WTC11 (cell line): ENCODE results near the gene BRICD5. TPM values are rescaled to one million over a fixed set of nuclear protein-coding genes. Genes with fewer than 3 reads are reported as not detected.

ENCODE experiments used
- ATAC-seq: fragments of 200-7000 bp; cut with Tn5 transposase; 2 replicates; pipeline ENCODE4 v1.10.0; 2021; ENCODE audit warnings: mild to moderate bottlenecking, moderate library complexity
- CTCF ChIA-PET: fragments of 300-600 bp; sonication (Branson Sonifier 250); formaldehyde crosslinking; loops from one replicate; lab custom pipeline; 2021; ENCODE audit warnings: antibody characterized with exemption; lab: Charles Lee
- POLR2A ChIA-PET: fragments of 350-600 bp; sonication (Branson Sonifier 250); formaldehyde crosslinking; loops from one replicate; lab custom pipeline; 2021; ENCODE audit warnings: antibody characterized with exemption; lab: Charles Lee
- DNase-seq: peaks from one replicate; pipeline ENCODE4 v3.0.0; 2021; ENCODE audit warnings: low spot score
- H3K27ac Mint-ChIP-seq: 2 replicates; pipeline ENCODE4 v1.8.0; 2021; ENCODE audit warnings: mixed read lengths
- H3K27me3 Mint-ChIP-seq: 2 replicates; pipeline ENCODE4 v1.8.0; 2021; ENCODE audit warnings: low read depth, mild to moderate bottlenecking, moderate library complexity, mixed read lengths
- H3K36me3 Mint-ChIP-seq: 2 replicates; pipeline ENCODE4 v1.8.0; 2021; ENCODE audit warnings: mixed read lengths
- H3K4me1 Mint-ChIP-seq: 2 replicates; pipeline ENCODE4 v1.8.0; 2022; ENCODE audit warnings: mixed read lengths
- H3K4me3 Mint-ChIP-seq: 2 replicates; pipeline ENCODE4 v1.8.0; 2021; ENCODE audit warnings: mild to moderate bottlenecking, moderate library complexity, mixed read lengths
- H3K9me3 Mint-ChIP-seq: 2 replicates; pipeline ENCODE4 v1.8.0; 2021; ENCODE audit warnings: mixed read lengths
- CBFB ChIP-seq: sonication (generic); formaldehyde crosslinking; IDR thresholded peaks from 2 replicates; pipeline ENCODE4 v1.8.1; 2022; ENCODE audit warnings: mild to moderate bottlenecking, low read depth, missing genetic modification reagents
- CREM ChIP-seq: sonication (generic); formaldehyde crosslinking; IDR thresholded peaks from 2 replicates; pipeline ENCODE4 v1.8.1; 2022; ENCODE audit warnings: mild to moderate bottlenecking, missing genetic modification reagents, moderate library complexity
- EMX1 ChIP-seq: fragments of 250-450 bp; sonication (Bioruptor Pico); IDR thresholded peaks from 2 replicates; pipeline ENCODE4 v1.8.0; 2021; ENCODE audit warnings: mild to moderate bottlenecking
- FOXK1 ChIP-seq: sonication (generic); formaldehyde crosslinking; IDR thresholded peaks from 2 replicates; pipeline ENCODE4 v1.8.0; 2022; ENCODE audit warnings: mild to moderate bottlenecking, moderate library complexity, missing genetic modification reagents
- FOXP1 ChIP-seq: sonication (generic); formaldehyde crosslinking; IDR thresholded peaks from 2 replicates; pipeline ENCODE4 v1.8.0; 2022; ENCODE audit warnings: missing genetic modification reagents, mild to moderate bottlenecking, moderate library complexity, borderline replicate concordance
- GRHL2 ChIP-seq: fragments of 250-450 bp; sonication (Bioruptor Pico); IDR thresholded peaks from 2 replicates; pipeline ENCODE4 v1.8.0; 2022; ENCODE audit warnings: mild to moderate bottlenecking, moderate library complexity; ENCODE audit not compliant: insufficient replicate concordance, severe bottlenecking
- GTF2I ChIP-seq: fragments of 250-450 bp; sonication (Bioruptor Pico); conservative IDR thresholded peaks from 2 replicates; pipeline ENCODE4 v1.4.0; 2021; ENCODE audit warnings: mild to moderate bottlenecking
- JAZF1 ChIP-seq: fragments of 250-450 bp; sonication (Bioruptor Pico); IDR thresholded peaks from 2 replicates; pipeline ENCODE4 v1.9.0; 2021; ENCODE audit warnings: moderate library complexity, mild to moderate bottlenecking, inconsistent platforms
- KAT7 ChIP-seq: sonication (generic); formaldehyde crosslinking; IDR thresholded peaks from 2 replicates; pipeline ENCODE4 v1.8.1; 2023; ENCODE audit warnings: missing genetic modification reagents, mild to moderate bottlenecking, borderline replicate concordance
- MAX ChIP-seq: sonication (generic); formaldehyde crosslinking; IDR thresholded peaks from 2 replicates; pipeline ENCODE4 v1.8.0; 2022; ENCODE audit warnings: mild to moderate bottlenecking, missing genetic modification reagents
- MXD4 ChIP-seq: fragments of 250-450 bp; sonication (Bioruptor Pico); IDR thresholded peaks from 2 replicates; pipeline ENCODE4 v1.8.0; 2021; ENCODE audit warnings: mild to moderate bottlenecking, moderate library complexity, borderline replicate concordance
- MYBL2 ChIP-seq: sonication (generic); formaldehyde crosslinking; IDR thresholded peaks from 2 replicates; pipeline ENCODE4 v1.8.1; 2023; ENCODE audit warnings: mild to moderate bottlenecking, moderate library complexity, missing genetic modification reagents
- NFATC4 ChIP-seq: fragments of 250-450 bp; sonication (Bioruptor Pico); IDR thresholded peaks from 2 replicates; pipeline ENCODE4 v1.9.0; 2021; ENCODE audit warnings: mild to moderate bottlenecking
- NR1H2 ChIP-seq: sonication (generic); formaldehyde crosslinking; IDR thresholded peaks from 2 replicates; pipeline ENCODE4 v1.9.0; 2021; ENCODE audit warnings: mild to moderate bottlenecking, moderate library complexity, missing genetic modification reagents
- NR3C1 ChIP-seq: sonication (generic); formaldehyde crosslinking; conservative IDR thresholded peaks from 2 replicates; pipeline ENCODE4 v1.8.1; 2023; ENCODE audit warnings: low read depth, mild to moderate bottlenecking, missing genetic modification reagents
- SP1 ChIP-seq: sonication (generic); formaldehyde crosslinking; conservative IDR thresholded peaks from 2 replicates; pipeline ENCODE4 v1.8.1; 2022; ENCODE audit warnings: missing genetic modification reagents
- STAT6 ChIP-seq: sonication (generic); formaldehyde crosslinking; conservative IDR thresholded peaks from 2 replicates; pipeline ENCODE4 v1.8.1; 2023; ENCODE audit warnings: mild to moderate bottlenecking, low read depth, missing genetic modification reagents, moderate library complexity
- TCF7 ChIP-seq: sonication (generic); formaldehyde crosslinking; IDR thresholded peaks from 2 replicates; pipeline ENCODE4 v1.8.0; 2022; ENCODE audit warnings: mild to moderate bottlenecking, low read depth, missing genetic modification reagents, moderate library complexity
- TP53 ChIP-seq: sonication (generic); formaldehyde crosslinking; IDR thresholded peaks from 2 replicates; pipeline ENCODE4 v1.8.1; 2023; ENCODE audit warnings: mild to moderate bottlenecking, missing genetic modification reagents
- ZNF317 ChIP-seq: sonication (generic); formaldehyde crosslinking; IDR thresholded peaks from 2 replicates; pipeline ENCODE4 v1.8.1; 2023; ENCODE audit warnings: low read depth, mild to moderate bottlenecking, moderate library complexity, missing genetic modification reagents, borderline replicate concordance
- total RNA-seq: library from RNA; stranded (reverse); gene quantifications from 3 replicates; pipeline ENCODE4 v1.2.3, GENCODE V29; 2021
- TF ChIP-seq, protein P1 (sequence below): sonication (generic); formaldehyde crosslinking; IDR thresholded peaks from 2 replicates; pipeline ENCODE4 v1.8.0; 2022; ENCODE audit warnings: mild to moderate bottlenecking, missing genetic modification reagents
- TF ChIP-seq, protein P2 (sequence below): sonication (generic); formaldehyde crosslinking; IDR thresholded peaks from 2 replicates; pipeline ENCODE4 v1.8.0; 2022; ENCODE audit warnings: mild to moderate bottlenecking, missing genetic modification reagents
- TF ChIP-seq, protein P3 (sequence below): sonication (generic); formaldehyde crosslinking; IDR thresholded peaks from 2 replicates; pipeline ENCODE4 v1.8.1; 2022; ENCODE audit warnings: low read depth, missing genetic modification reagents, borderline replicate concordance
- TF ChIP-seq, protein P4 (sequence below): sonication (generic); formaldehyde crosslinking; IDR thresholded peaks from 2 replicates; pipeline ENCODE4 v1.8.1; 2023; ENCODE audit warnings: mild to moderate bottlenecking, moderate library complexity, missing genetic modification reagents
- TF ChIP-seq, protein P5 (sequence below): fragments of 200-600 bp; IDR thresholded peaks from 2 replicates; pipeline ENCODE4 v1.8.0; 2022; ENCODE audit warnings: antibody characterized with exemption

BRICD5 gene
- total RNA-seq, 1 experiment from 2014 or later = 13.6 TPM

GRCh38 chr16:2206780-2207433, 3.8 kb downstream of the BRICD5 start:
- Mint-ChIP-seq H3K4me1 (peaks cover 20% of the 10 kb centered on the region), H3K27me3 (peaks cover 13% of the 10 kb centered on the region), H3K27ac (no peak overlapping the region), H3K36me3 (peaks cover 14% of the 10 kb centered on the region), H3K4me3 (peak overlapping the region; percentile 80), H3K9me3 (no peaks in the 10 kb centered on the region)
- ChIA-PET POLR2A (interaction anchor here (0.5 to 1.3 kb wide), 3 partner anchors 8 to 184 kb away, joined by 3 to 6 read pairs (median 3); partner anchors contain the start of genes PGP and TRAF7), CTCF (interaction anchor here (0.6 to 2.7 kb wide), 4 partner anchors 12 to 184 kb away, joined by 3 to 13 read pairs (median 4); partner anchors contain the start of genes CASKIN1 and TRAF7)
- TF ChIP-seq STAT6 (CRISPR knock-in tag) = no peak
- TF ChIP-seq JAZF1 = no peak
- TF ChIP-seq GRHL2 (CRISPR knock-in tag) = no peak
- TF ChIP-seq NR3C1 (CRISPR knock-in tag) = no peak
- no peak for TF ChIP-seq CREM
- TF ChIP-seq ZNF317 = no peak
- TF ChIP-seq CBFB = no peak
- TF ChIP-seq, protein P1, sequence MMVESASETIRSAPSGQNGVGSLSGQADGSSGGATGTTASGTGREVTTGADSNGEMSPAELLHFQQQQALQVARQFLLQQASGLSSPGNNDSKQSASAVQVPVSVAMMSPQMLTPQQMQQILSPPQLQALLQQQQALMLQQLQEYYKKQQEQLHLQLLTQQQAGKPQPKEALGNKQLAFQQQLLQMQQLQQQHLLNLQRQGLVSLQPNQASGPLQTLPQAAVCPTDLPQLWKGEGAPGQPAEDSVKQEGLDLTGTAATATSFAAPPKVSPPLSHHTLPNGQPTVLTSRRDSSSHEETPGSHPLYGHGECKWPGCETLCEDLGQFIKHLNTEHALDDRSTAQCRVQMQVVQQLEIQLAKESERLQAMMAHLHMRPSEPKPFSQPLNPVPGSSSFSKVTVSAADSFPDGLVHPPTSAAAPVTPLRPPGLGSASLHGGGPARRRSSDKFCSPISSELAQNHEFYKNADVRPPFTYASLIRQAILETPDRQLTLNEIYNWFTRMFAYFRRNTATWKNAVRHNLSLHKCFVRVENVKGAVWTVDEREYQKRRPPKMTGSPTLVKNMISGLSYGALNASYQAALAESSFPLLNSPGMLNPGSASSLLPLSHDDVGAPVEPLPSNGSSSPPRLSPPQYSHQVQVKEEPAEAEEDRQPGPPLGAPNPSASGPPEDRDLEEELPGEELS (CRISPR knock-in tag) = no peak
- TF ChIP-seq MAX (CRISPR knock-in tag) = no peak
- TF ChIP-seq NR1H2 (CRISPR knock-in tag) = no peak
- no peak for TF ChIP-seq GTF2I (CRISPR knock-in tag)
- no peak for TF ChIP-seq MYBL2 (CRISPR knock-in tag)
- no peak for TF ChIP-seq NFATC4 (CRISPR knock-in tag)
- TF ChIP-seq FOXK1 (CRISPR knock-in tag) = no peak
- TF ChIP-seq, protein P2, sequence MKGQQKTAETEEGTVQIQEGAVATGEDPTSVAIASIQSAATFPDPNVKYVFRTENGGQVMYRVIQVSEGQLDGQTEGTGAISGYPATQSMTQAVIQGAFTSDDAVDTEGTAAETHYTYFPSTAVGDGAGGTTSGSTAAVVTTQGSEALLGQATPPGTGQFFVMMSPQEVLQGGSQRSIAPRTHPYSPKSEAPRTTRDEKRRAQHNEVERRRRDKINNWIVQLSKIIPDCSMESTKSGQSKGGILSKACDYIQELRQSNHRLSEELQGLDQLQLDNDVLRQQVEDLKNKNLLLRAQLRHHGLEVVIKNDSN = no peak
- TF ChIP-seq EMX1 = no peak
- TF ChIP-seq TCF7 (CRISPR knock-in tag) = no peak
- no peak for TF ChIP-seq TP53 (CRISPR knock-in tag)
- ATAC-seq (no peak), DNase-seq (no peak)

DNA sequence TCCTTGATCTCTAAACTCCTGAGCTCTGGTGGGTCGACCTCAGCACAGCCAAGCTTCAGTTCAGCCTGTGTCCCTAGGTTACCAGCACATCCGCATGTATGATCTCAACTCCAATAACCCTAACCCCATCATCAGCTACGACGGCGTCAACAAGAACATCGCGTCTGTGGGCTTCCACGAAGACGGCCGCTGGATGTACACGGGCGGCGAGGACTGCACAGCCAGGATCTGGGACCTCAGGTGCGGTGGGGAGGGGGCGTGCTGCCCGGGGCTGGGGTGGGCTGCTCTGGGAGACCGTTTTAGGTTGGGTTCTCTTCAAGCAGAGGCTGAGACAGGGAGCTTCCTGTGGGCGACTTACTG, 4.3 kb downstream of the BRICD5 start:
- Mint-ChIP-seq H3K36me3 (peaks cover 14% of the 10 kb centered on the region), H3K4me1 (peaks cover 17% of the 10 kb centered on the region), H3K27me3 (peaks cover 18% of the 10 kb centered on the region), H3K27ac (peak overlapping the region; percentile 95), H3K4me3 (peak overlapping the region; percentile 80), H3K9me3 (no peaks in the 10 kb centered on the region)
- POLR2A ChIA-PET = interaction anchor here (0.5 to 1.3 kb wide), 4 partner anchors 8 to 184 kb away, joined by 3 to 6 read pairs (median 3); partner anchors contain the start of genes PGP and TRAF7
- no peak for DNase-seq
- ATAC-seq = no peak
- CTCF ChIA-PET = interaction anchor here (0.6 to 2.7 kb wide), 4 partner anchors 11 to 183 kb away, joined by 3 to 13 read pairs (median 4); partner anchors contain the start of genes CASKIN1 and TRAF7
- TF ChIP-seq SP1 (CRISPR knock-in tag) (no peak), KAT7 (CRISPR knock-in tag) (no peak), FOXK1 (CRISPR knock-in tag) (no peak), MXD4 (CRISPR knock-in tag) (no peak), FOXP1 (CRISPR knock-in tag) (no peak)
- TF ChIP-seq, protein P3, sequence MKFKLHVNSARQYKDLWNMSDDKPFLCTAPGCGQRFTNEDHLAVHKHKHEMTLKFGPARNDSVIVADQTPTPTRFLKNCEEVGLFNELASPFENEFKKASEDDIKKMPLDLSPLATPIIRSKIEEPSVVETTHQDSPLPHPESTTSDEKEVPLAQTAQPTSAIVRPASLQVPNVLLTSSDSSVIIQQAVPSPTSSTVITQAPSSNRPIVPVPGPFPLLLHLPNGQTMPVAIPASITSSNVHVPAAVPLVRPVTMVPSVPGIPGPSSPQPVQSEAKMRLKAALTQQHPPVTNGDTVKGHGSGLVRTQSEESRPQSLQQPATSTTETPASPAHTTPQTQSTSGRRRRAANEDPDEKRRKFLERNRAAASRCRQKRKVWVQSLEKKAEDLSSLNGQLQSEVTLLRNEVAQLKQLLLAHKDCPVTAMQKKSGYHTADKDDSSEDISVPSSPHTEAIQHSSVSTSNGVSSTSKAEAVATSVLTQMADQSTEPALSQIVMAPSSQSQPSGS (CRISPR knock-in tag) = no peak
- TF ChIP-seq, protein P4, sequence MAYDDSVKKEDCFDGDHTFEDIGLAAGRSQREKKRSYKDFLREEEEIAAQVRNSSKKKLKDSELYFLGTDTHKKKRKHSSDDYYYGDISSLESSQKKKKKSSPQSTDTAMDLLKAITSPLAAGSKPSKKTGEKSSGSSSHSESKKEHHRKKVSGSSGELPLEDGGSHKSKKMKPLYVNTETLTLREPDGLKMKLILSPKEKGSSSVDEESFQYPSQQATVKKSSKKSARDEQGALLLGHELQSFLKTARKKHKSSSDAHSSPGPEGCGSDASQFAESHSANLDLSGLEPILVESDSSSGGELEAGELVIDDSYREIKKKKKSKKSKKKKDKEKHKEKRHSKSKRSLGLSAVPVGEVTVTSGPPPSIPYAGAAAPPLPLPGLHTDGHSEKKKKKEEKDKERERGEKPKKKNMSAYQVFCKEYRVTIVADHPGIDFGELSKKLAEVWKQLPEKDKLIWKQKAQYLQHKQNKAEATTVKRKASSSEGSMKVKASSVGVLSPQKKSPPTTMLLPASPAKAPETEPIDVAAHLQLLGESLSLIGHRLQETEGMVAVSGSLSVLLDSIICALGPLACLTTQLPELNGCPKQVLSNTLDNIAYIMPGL = no peak
- TF ChIP-seq, protein P5, sequence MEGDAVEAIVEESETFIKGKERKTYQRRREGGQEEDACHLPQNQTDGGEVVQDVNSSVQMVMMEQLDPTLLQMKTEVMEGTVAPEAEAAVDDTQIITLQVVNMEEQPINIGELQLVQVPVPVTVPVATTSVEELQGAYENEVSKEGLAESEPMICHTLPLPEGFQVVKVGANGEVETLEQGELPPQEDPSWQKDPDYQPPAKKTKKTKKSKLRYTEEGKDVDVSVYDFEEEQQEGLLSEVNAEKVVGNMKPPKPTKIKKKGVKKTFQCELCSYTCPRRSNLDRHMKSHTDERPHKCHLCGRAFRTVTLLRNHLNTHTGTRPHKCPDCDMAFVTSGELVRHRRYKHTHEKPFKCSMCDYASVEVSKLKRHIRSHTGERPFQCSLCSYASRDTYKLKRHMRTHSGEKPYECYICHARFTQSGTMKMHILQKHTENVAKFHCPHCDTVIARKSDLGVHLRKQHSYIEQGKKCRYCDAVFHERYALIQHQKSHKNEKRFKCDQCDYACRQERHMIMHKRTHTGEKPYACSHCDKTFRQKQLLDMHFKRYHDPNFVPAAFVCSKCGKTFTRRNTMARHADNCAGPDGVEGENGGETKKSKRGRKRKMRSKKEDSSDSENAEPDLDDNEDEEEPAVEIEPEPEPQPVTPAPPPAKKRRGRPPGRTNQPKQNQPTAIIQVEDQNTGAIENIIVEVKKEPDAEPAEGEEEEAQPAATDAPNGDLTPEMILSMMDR = no peak
